Osteoblast (primary cell): ENCODE measurements around the gene RGS10. TPM values are rescaled to one million over a fixed set of nuclear protein-coding genes. Genes with fewer than 3 reads are reported as not detected.

Experiments used
- DNase-seq: peaks from one replicate; pipeline ENCODE4 v3.0.0; 2011; ENCODE audit warnings: low spot score, mixed read lengths; ENCODE audit not compliant: insufficient read length; ENCODE audit errors: missing footprints
- H2AFZ ChIP-seq: 2 replicates; pipeline ENCODE4 v1.6.0; 2011; ENCODE audit warnings: mild to moderate bottlenecking, low read length
- H3K27ac ChIP-seq: 2 replicates; pipeline ENCODE4 v1.5.1; 2011; ENCODE audit warnings: mild to moderate bottlenecking, low read depth, low read length, moderate library complexity
- H3K27me3 ChIP-seq: 2 replicates; pipeline ENCODE4 v1.6.0; 2012; ENCODE audit warnings: mild to moderate bottlenecking, control low read depth, inconsistent platforms, low read length, moderate library complexity; ENCODE audit not compliant: insufficient read depth
- H3K36me3 ChIP-seq: 2 replicates; pipeline ENCODE4 v1.5.1; 2011; ENCODE audit warnings: mild to moderate bottlenecking, low read length, control low read depth, moderate library complexity; ENCODE audit not compliant: insufficient read depth
- H3K4me1 ChIP-seq: 2 replicates; pipeline ENCODE4 v1.5.1; 2011; ENCODE audit warnings: mild to moderate bottlenecking, low read length, control low read depth, moderate library complexity; ENCODE audit not compliant: insufficient read depth
- H3K4me2 ChIP-seq: 2 replicates; pipeline ENCODE4 v1.6.0; 2011; ENCODE audit warnings: mild to moderate bottlenecking, low read length; ENCODE audit not compliant: insufficient read depth
- H3K4me3 ChIP-seq: fragments of 200-600 bp; sonication (generic); 3 replicates; pipeline ENCODE4 v1.5.1; 2012; ENCODE audit warnings: mild to moderate bottlenecking, low read length, inconsistent platforms; ENCODE audit not compliant: insufficient read depth
- H3K79me2 ChIP-seq: 2 replicates; pipeline ENCODE4 v1.6.0; 2012; ENCODE audit warnings: mild to moderate bottlenecking, low read length, control low read depth, inconsistent platforms; ENCODE audit not compliant: insufficient read depth
- H3K9me3 ChIP-seq: 2 replicates; pipeline ENCODE4 v1.5.1; 2011; ENCODE audit warnings: low read depth, low read length, control low read depth
- H4K20me1 ChIP-seq: 2 replicates; pipeline ENCODE4 v1.6.0; 2012; ENCODE audit warnings: mild to moderate bottlenecking, low read length, control low read depth; ENCODE audit not compliant: insufficient read depth
- total RNA-seq: library from RNA; depleted of rRNA; stranded (reverse); fragments of >200 nt; gene quantifications from 2 replicates; pipeline ENCODE4 v1.2.3, GENCODE V29; 2012
- TF ChIP-seq, protein P1 (sequence below): IDR thresholded peaks from 2 replicates; pipeline ENCODE4 v1.5.1; 2011; ENCODE audit warnings: mild to moderate bottlenecking, low read depth, low read length, moderate library complexity; ENCODE audit errors: extremely low read depth

RGS10 gene
- total RNA-seq, 1 donor = 29.3 TPM

- Histone ChIP-seq H2AFZ (no peak overlapping the region), H4K20me1 (no peaks in the 10 kb centered on the region), H3K27me3 (no peaks in the 10 kb centered on the region), H3K79me2 (no peaks in the 10 kb centered on the region), H3K4me3 (no peak overlapping the region), H3K27ac (no peak overlapping the region), H3K36me3 (peaks cover 1% of the 10 kb centered on the region), H3K9me3 (no peaks in the 10 kb centered on the region), H3K4me1 (peaks cover 25% of the 10 kb centered on the region), H3K4me2 (peak overlapping the region; percentile 29)
- TF ChIP-seq, protein P1, sequence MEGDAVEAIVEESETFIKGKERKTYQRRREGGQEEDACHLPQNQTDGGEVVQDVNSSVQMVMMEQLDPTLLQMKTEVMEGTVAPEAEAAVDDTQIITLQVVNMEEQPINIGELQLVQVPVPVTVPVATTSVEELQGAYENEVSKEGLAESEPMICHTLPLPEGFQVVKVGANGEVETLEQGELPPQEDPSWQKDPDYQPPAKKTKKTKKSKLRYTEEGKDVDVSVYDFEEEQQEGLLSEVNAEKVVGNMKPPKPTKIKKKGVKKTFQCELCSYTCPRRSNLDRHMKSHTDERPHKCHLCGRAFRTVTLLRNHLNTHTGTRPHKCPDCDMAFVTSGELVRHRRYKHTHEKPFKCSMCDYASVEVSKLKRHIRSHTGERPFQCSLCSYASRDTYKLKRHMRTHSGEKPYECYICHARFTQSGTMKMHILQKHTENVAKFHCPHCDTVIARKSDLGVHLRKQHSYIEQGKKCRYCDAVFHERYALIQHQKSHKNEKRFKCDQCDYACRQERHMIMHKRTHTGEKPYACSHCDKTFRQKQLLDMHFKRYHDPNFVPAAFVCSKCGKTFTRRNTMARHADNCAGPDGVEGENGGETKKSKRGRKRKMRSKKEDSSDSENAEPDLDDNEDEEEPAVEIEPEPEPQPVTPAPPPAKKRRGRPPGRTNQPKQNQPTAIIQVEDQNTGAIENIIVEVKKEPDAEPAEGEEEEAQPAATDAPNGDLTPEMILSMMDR = no peak
- DNase-seq = no peak
Measured at GRCh38 chr10:119499677-119500002, 42.9 kb downstream of the RGS10 start.

- TF ChIP-seq, protein P1 = no peak
- Histone ChIP-seq H4K20me1 (no peaks in the 10 kb centered on the region), H3K27me3 (no peaks in the 10 kb centered on the region), H2AFZ (no peak overlapping the region), H3K9me3 (no peaks in the 10 kb centered on the region), H3K36me3 (no peaks in the 10 kb centered on the region), H3K4me1 (peaks cover 28% of the 10 kb centered on the region), H3K79me2 (no peaks in the 10 kb centered on the region), H3K4me2 (peak overlapping the region; percentile 29), H3K4me3 (no peak overlapping the region), H3K27ac (peak overlapping the region; percentile 54)
- no peak for DNase-seq
Measured at GRCh38 chr10:119498889-119499676, 43.4 kb downstream of the RGS10 start.

GRCh38 chr10:119497243-119497642 is 45.3 kb downstream of the RGS10 start:
- no peaks in the 10 kb centered on the region for H3K79me2 ChIP-seq
- TF ChIP-seq, protein P1 = no peak
- H3K4me3 ChIP-seq = no peak overlapping the region
- no peaks in the 10 kb centered on the region for H3K27me3 ChIP-seq
- DNase-seq = peak; percentile 3
- no peaks in the 10 kb centered on the region for H3K36me3 ChIP-seq
- no peak overlapping the region for H3K27ac ChIP-seq
- H4K20me1 ChIP-seq = no peaks in the 10 kb centered on the region
- H2AFZ ChIP-seq = no peak overlapping the region
- H3K4me1 ChIP-seq = peaks cover 28% of the 10 kb centered on the region
- H3K9me3 ChIP-seq = no peaks in the 10 kb centered on the region
- no peak overlapping the region for H3K4me2 ChIP-seq

DNA sequence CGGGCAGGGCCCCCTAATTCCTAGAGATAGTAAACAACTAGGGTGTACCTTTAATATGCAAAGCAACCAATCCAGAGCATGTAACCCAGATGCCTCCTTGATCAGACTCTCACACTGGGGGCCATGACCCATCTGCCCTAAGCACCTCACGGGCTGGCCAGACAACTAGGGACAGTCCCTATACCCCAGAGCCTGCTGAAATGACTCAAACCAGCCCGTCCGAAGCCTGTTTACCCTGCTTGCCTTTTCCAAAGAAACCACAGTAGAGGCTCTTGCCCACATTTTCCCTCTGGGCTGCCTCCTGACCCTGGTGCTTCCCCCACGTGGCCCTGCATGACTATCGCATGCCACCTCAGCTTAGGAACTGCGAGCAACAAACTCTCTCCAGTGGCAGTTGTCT is 46.2 kb downstream of the RGS10 start:
- H3K9me3 ChIP-seq = no peaks in the 10 kb centered on the region
- H3K27me3 ChIP-seq = no peaks in the 10 kb centered on the region
- no peaks in the 10 kb centered on the region for H3K79me2 ChIP-seq
- no peaks in the 10 kb centered on the region for H4K20me1 ChIP-seq
- H2AFZ ChIP-seq = no peak overlapping the region
- H3K27ac ChIP-seq = peak overlapping the region; percentile 23
- H3K36me3 ChIP-seq = no peaks in the 10 kb centered on the region
- DNase-seq = peak; percentile 34
- no peak overlapping the region for H3K4me2 ChIP-seq
- no peak overlapping the region for H3K4me3 ChIP-seq
- H3K4me1 ChIP-seq = peaks cover 28% of the 10 kb centered on the region
- TF ChIP-seq, protein P1 = no peak
